ENCODE results near the gene LRRC40.
"Not testable (repeated sequence)": the region's sequence is repeated elsewhere in the genome, so short reads cannot be mapped to it uniquely, and the experiment has no call there.

LRRC40 gene

GRCh38 chr1:70202173-70202758 lies 3.1 kb downstream of the LRRC40 start:
- no peak for DNase-seq (ENCODE audit: low read depth in 2 of 2)

GRCh38 chr1:70200065-70200464 lies 5.3 kb downstream of the LRRC40 start:
- no peak for DNase-seq (ENCODE audit: low read depth in 2 of 2)

GRCh38 chr1:70196333-70196732 lies 9.0 kb downstream of the LRRC40 start:
- no peak for DNase-seq (ENCODE audit: low read depth in 2 of 2)

- DNase-seq (ENCODE audit: low read depth in 2 of 2), result no peak
These were observed 10.0 kb downstream of the LRRC40 start for GRCh38 chr1:70195342-70195741.

GRCh38 chr1:70194601-70195000 lies 10.8 kb downstream of the LRRC40 start:
- DNase-seq (ENCODE audit: low read depth in 2 of 2), result no peak

GRCh38 chr1:70192446-70192845 lies 12.9 kb downstream of the LRRC40 start:
- DNase-seq (ENCODE audit: low read depth in 2 of 2), result not testable (repeated sequence)

GRCh38 chr1:70190180-70190579 lies 15.2 kb downstream of the LRRC40 start:
- DNase-seq (ENCODE audit: low read depth in 2 of 2), result no peak

GRCh38 chr1:70188522-70188921 lies 16.9 kb downstream of the LRRC40 start:
- no peak for DNase-seq (ENCODE audit: low read depth in 2 of 2)

- DNase-seq (ENCODE audit: low read depth in 2 of 2), result not testable (repeated sequence)
These were observed 20.2 kb downstream of the LRRC40 start for GRCh38 chr1:70185181-70185580.

- no peak for DNase-seq (ENCODE audit: low read depth in 2 of 2)
These were observed 33.9 kb downstream of the LRRC40 start for GRCh38 chr1:70171512-70171911.

GRCh38 chr1:70169018-70169839 lies 36.1 kb downstream of the LRRC40 start:
- no peak for DNase-seq (ENCODE audit: low read depth in 2 of 2)

GRCh38 chr1:70168283-70168682 lies 37.1 kb downstream of the LRRC40 start:
- DNase-seq (ENCODE audit: low read depth in 2 of 2), result no peak

- no peak for DNase-seq (ENCODE audit: low read depth in 2 of 2)
These were observed 41.0 kb downstream of the LRRC40 start for GRCh38 chr1:70164350-70164749.

GRCh38 chr1:70156529-70157120 lies 48.8 kb downstream of the LRRC40 start:
- DNase-seq (ENCODE audit: low read depth in 2 of 2), result no peak

GRCh38 chr1:70153739-70154138 lies 51.6 kb downstream of the LRRC40 start:
- no peak for DNase-seq (ENCODE audit: low read depth in 2 of 2)

- DNase-seq (ENCODE audit: low read depth in 2 of 2), result no peak
These were observed 54.9 kb downstream of the LRRC40 start for GRCh38 chr1:70150444-70150843.

- DNase-seq (ENCODE audit: low read depth in 2 of 2), result no peak
These were observed 58.9 kb downstream of the LRRC40 start for GRCh38 chr1:70146488-70146887.

- DNase-seq (ENCODE audit: low read depth in 2 of 2), result no peak
These were observed 62.2 kb downstream of the LRRC40 start for GRCh38 chr1:70143048-70143659.

- DNase-seq (ENCODE audit: low read depth in 2 of 2), result no peak
These were observed 63.3 kb downstream of the LRRC40 start for GRCh38 chr1:70142075-70142474.

- no peak for DNase-seq (ENCODE audit: low read depth in 2 of 2)
These were observed 64.5 kb downstream of the LRRC40 start for GRCh38 chr1:70140894-70141293.

- DNase-seq (ENCODE audit: low read depth in 2 of 2), result no peak
These were observed 65.0 kb downstream of the LRRC40 start for GRCh38 chr1:70140343-70140742.

- no peak for DNase-seq (ENCODE audit: low read depth in 2 of 2)
These were observed 71.2 kb downstream of the LRRC40 start for GRCh38 chr1:70134148-70134547.

- no peak for DNase-seq (ENCODE audit: low read depth in 2 of 2)
These were observed 88.3 kb downstream of the LRRC40 start for GRCh38 chr1:70117046-70117445.
